GM18909 (cell line): Measurements from ENCODE around the gene ZNF224.
"Not testable (repeated sequence)": the region's sequence is repeated elsewhere in the genome, so short reads cannot be mapped to it uniquely, and the experiment has no call there.

Experiments
- ATAC-seq: cut with Tn5 transposase; IDR thresholded peaks from one replicate; pipeline ENCODE4 v1.9.1; 2021; ENCODE audit warnings: mild to moderate bottlenecking; ENCODE audit not compliant: unreplicated experiment, poor library complexity

The ZNF224 gene

GRCh38 chr19:44113784-44114390 is 19.7 kb downstream of the ZNF224 start:
- no peak for ATAC-seq

GRCh38 chr19:44121162-44121561 is 27.0 kb downstream of the ZNF224 start:
- ATAC-seq: not testable (repeated sequence)

GRCh38 chr19:44131955-44132354 is 37.8 kb downstream of the ZNF224 start:
- no peak for ATAC-seq

- ATAC-seq: peak; percentile 63
These were observed 47.3 kb downstream of the ZNF224 start, which contains the start of gene ZNF234 for GRCh38 chr19:44141191-44142058. Gene ZNF234 (plus strand): TSS chr19:44141554. CDS start chr19:44144633, 3,079 bp downstream.

- no peak for ATAC-seq
These were observed 47.9 kb downstream of the ZNF224 start for GRCh38 chr19:44142059-44142433.

- ATAC-seq: no peak
These were observed 55.6 kb downstream of the ZNF224 start for GRCh38 chr19:44149776-44150175.

- no peak for ATAC-seq
These were observed 57.3 kb downstream of the ZNF224 start for GRCh38 chr19:44151491-44151890.

GRCh38 chr19:44156475-44156874 is 62.3 kb downstream of the ZNF224 start:
- no peak for ATAC-seq
